GM21526 (cell line): ENCODE results near the gene IFNA4.
"Not testable (repeated sequence)": the region's sequence is repeated elsewhere in the genome, so short reads cannot be mapped to it uniquely, and the experiment has no call there.

Experiments
- ATAC-seq: cut with Tn5 transposase; IDR thresholded peaks from one replicate; pipeline ENCODE4 v1.9.1; 2021; ENCODE audit warnings: moderate library complexity; ENCODE audit not compliant: unreplicated experiment, low FRiP score

IFNA4 gene

DNA sequence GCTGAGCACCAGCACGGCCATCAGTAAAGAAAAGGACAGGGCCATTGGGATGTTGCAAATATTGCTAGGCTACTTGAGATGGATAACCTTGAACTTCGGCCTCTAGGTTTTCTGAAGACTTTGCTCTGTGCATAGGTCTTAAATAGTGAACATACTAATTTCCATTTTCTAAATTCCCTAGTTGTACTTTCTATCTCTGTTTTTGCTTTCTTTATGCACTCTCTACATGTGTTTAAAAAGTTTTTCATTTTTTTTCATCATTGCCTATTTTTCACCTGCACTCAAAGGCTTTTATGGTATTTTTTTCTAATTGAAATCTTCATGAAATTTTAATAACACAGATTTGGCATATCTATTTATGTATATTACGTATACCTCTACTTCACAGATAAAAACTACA, at the start of gene IFNA4:
TSS of gene IFNA4 (minus strand) at position 101 of the 400 bp plus-strand sequence. CDS start at position 45, 56 bp downstream.
- not testable (repeated sequence) for ATAC-seq

DNA sequence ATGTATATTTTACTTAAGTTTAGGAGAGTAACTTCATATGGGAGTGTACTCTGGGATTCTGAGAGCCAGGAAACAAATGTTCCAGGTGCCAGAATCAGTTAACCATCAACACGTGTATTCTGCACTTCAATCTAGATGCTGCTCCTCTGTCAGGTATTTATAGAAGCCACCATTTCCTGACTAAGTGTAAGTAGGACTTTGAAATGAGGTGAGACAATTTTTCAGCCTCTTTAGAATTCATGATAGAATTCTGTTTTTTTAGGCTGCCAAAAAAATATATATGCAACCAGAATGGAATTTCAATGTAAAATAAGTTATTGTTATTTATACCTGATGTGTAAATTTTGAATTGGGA, 49.0 kb upstream of the IFNA4 start:
- ATAC-seq: not testable (repeated sequence)

DNA sequence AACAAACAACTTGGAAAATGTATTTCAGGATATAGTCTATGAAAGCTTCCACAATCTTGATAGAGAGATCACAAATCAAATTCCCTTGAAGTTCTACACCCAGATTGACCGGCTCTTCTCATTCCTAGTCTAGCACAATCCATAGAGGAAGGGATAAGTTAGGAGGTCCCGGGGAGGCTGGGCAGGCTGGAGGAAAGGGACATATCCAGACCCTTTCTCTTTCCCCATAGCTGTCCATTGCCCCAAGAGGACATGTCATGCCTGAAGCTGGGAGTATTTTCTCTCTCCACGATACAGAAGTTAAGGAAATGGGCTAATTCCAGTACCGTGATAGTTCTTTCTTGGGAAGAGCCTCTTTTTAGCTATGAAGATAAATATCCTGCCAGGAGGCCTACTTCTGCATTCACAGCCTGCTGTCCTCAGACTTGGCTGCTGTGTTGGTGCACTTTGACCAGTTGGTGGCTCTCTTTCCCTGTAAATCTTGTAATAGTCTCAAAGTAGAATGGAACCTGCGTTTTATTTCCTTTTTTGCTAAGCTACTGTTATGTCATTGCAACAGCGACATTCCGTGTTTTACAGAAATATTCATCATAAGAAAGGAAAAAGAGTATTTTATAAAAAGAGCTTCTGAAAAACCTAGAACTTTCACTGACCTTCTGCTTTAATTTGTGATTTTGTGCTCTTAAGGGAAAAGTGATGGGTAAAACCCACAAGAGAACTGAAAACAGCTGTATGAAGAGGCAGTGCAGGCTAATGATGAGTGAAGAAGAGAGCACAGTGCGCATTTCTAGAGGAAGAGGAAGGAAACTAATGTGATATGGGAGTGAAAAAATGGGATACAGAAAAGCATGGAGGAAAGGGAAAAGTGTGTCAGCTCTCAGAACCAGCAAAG, 48.3 kb upstream of the IFNA4 start:
- peak; percentile 76 for ATAC-seq

DNA sequence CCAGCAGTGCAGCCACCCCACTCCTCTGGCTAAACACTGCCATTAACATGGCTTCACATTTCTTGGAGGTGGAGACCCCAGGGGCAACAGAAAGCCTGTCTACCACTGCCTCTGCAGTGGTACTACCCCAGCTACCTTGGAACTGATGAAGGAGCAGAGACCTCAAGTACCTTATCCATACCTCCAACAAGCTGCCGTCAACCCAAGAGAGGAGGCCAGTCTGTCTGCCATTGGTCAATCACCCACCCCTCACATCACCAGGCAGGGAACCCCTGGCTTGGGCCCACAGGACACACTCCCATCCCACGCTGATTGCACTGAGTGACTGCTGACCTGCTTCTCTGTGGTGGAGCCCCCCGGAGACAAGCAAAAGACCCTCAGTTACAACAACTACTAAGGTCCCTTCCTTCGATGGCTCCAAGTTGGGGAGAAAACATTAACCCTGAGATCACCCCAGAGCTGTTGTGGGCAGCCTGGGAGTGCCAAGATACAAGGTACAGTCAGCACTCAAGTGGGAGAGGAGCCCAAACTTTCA, 46.8 kb upstream of the IFNA4 start:
- no peak for ATAC-seq

DNA sequence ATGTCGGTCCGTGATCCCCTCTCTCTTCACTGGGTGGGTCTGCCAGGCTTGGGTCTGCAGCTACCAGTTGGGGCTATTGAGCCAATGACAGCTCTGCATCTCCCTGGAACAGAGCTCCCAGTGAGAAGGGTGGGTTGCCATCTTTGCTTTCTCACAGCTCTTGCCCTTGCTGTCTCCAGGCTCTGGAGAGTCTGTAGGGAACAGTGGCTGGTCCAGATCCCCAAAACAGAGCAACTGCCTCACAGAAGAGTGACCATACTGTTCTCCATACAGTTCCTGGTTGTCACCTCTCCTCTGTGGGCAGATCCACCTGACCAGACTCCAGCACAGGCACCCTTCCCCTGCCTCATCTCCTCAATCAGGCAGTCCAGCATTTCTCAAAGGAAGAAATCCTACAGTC, 45.9 kb upstream of the IFNA4 start:
- ATAC-seq: no peak

DNA sequence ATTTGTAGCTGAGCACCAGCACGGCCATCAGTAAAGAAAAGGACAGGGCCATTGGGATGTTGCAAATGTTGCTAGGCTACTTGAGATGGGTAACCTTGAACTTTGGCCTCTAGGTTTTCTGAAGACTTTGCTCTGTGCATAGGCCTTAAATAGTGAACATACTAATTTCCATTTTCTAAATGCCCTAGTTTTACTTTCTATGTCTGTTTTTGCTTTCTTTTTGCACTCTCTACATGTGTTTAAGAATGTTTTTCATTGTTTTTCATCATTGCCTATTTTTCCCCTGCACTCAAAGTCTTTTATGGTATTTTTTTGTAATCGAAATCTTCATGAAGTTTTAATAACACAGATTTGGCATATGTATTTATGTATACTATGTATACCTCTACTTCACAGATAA, 40.7 kb upstream of the IFNA4 start, which contains the start of gene IFNA17:
TSS of gene IFNA17 (minus strand) at position 101 of the 400 bp plus-strand sequence. CDS start at position 52, 49 bp downstream.
- ATAC-seq: no peak

DNA sequence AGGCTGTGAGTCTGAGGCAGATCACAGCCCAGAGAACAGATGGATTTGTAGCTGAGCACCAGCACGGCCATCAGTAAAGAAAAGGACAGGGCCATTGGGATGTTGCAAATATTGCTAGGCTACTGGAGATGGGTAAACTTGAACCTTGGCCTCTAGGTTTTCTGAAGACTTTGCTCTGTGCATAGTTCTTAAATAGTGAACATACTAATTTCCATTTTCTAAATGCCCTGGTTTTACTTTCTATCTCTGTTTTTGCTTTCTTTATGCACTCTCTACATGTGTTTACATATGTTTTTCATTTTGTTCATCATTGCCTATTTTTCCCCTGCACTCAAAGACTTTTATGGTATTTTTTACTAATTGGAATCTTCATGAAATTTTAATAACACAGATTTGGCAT, 29.8 kb upstream of the IFNA4 start, which contains the start of gene IFNA16:
TSS of gene IFNA16 (minus strand) at position 101 of the 400 bp plus-strand sequence. CDS start at position 95, 6 bp downstream.
- not testable (repeated sequence) for ATAC-seq

DNA sequence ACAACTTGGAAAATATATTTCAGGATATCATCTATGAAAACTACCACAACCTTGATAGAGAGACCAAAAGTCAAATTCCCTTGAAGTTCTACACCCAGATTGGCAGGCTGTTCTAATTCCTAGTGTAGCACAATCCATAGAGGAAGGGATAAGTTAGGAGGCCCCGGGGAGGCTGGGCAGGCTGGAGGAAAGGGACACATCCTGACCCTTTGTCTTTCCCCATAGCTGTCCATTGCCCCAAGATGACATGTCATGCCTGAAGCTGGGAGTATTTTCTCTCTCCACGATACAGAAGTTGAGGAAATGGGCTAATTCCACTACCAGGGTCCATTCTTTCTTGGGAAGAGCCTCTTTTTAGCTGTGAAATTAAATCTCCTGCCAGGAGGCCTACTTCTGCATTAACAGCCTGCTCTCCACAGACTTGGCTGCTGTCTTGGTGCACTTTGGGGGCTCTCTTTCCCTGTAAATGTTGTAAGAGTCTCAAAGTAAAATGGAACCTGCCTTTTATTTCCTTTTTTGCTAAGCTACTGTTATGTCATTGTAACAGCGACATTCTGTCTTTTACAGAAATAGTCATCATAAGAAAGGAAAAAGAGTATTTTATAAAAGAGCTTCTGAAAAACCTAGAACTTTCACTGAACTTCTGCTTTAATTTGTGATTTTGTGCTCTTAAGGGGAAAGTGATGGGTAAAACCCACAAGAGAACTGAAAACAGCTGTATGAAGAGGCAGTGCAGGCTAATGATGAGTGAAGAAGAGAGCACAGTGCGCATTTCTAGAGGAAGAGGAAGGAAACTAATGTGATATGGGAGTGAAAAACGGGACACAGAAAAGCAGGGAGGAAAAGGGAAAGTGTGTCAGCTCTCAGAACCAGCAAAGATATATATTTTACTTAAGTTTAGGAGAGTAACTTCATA, 26.3 kb upstream of the IFNA4 start:
- ATAC-seq: peak; percentile 55

DNA sequence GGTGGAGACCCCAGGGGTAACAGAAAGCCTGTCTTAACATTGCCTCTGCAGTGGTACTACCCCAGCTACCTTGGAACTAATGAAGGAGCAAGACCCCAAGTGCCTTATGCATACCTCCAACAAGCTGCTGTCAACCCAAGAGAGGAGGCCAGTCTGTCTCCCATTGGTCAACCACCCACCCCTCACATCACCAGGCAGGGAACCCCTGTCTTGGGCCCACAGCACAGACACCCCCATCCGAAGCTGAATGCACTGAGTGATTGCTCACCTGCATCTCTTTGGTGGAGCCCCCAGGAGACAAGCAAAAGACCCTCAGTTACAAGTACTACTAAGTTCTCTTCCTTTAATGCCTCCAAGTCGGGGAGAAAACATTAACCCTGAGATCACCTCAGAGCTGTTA, 24.8 kb upstream of the IFNA4 start:
- not testable (repeated sequence) for ATAC-seq

DNA sequence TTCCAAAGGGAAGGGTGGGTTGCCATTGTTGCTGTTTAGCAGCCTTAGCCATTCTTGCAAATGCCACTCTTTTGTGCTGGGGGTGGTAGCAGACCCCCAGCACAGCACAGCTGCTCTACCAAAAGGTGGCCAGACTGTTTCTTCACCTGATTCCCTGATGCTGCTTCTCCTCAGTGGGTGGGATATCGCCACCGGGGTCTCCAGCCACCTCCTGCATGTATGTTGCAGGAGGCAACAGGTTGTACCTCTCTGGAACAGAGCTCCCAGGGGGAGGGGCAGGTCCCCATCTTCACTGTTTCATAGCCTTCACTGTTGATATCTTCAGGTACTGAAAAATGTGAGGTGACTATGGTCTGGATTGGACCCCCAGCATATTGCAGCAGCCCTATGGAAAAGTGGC, 23.4 kb upstream of the IFNA4 start:
- not testable (repeated sequence) for ATAC-seq

DNA sequence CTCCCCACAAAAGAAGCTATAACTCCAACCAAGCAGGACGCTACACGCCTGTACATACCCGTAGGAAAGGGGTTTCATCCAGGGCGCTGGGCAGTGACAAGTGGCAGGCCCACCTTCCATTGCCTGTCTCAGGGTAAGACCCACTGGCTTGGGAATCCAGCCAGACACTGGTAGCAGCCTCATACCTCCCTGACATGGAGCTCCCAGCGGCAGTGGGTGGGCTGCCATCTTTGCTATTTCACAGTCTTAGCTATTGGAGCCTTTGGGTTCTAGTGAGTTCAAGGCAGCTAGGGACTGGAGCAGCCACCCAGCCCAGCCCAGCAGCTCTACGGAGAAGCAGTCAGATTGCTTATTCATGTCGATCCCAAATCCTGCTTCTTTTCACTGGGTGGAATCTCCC, 22.9 kb upstream of the IFNA4 start:
- no peak for ATAC-seq

DNA sequence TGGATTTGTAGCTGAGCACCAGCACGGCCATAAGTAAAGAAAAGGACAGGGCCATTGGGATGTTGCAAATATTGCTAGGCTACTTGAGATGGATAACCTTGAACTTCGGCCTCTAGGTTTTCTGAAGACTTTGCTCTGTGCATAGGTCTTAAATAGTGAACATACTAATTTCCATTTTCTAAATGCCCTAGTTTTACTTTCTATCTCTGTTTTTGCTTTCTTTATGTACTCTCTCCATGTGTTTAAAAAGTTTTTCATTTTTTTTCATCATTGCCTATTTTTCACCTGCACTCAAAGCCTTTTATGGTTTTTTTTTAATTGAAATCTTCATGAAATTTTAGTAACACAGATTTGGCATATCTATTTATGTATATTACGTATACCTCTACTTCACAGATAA, 19.7 kb upstream of the IFNA4 start, which contains the start of gene IFNA10:
TSS of gene IFNA10 (minus strand) at position 101 of the 400 bp plus-strand sequence. CDS start at position 55, 46 bp downstream.
- not testable (repeated sequence) for ATAC-seq

DNA sequence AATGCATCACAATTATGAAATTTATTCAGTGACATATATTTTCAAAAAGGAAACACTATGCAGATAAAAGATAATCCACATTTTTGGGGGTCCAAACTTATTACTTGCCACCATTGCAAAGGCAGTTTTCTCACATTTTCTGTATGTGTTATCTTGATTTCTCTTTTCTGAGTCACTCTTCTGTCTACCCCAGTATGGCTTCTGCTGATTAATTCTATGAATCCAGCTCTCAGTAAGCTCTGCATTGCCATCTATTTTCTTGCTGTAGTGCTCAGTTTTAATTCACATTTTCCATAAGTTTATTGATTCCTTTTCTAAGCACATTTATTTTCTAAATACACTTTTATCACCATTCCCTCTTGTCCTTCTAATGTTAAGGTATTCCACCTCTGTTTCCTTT, 17.8 kb upstream of the IFNA4 start:
- ATAC-seq: no peak

DNA sequence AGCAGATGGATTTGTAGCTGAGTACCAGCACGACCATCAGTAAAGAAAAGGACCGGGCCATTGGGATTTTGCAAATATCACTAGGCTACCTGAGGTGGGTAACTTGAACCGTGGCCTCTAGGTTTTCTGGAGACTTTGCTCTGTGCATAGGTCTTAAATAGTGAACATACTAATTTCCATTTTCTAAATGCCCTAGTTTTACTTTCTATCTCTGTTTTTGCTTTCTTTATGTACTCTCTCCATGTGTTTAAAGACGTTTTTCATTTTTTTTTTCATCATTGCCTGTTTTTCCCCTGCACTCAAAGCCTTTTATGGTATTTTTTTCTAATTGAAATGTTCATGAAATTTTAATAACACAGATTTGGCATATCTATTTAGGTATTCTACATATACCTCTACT, 14.7 kb upstream of the IFNA4 start, which contains the start of gene IFNA7:
TSS of gene IFNA7 (minus strand) at position 101 of the 400 bp plus-strand sequence. CDS start at position 61, 40 bp downstream.
- not testable (repeated sequence) for ATAC-seq

DNA sequence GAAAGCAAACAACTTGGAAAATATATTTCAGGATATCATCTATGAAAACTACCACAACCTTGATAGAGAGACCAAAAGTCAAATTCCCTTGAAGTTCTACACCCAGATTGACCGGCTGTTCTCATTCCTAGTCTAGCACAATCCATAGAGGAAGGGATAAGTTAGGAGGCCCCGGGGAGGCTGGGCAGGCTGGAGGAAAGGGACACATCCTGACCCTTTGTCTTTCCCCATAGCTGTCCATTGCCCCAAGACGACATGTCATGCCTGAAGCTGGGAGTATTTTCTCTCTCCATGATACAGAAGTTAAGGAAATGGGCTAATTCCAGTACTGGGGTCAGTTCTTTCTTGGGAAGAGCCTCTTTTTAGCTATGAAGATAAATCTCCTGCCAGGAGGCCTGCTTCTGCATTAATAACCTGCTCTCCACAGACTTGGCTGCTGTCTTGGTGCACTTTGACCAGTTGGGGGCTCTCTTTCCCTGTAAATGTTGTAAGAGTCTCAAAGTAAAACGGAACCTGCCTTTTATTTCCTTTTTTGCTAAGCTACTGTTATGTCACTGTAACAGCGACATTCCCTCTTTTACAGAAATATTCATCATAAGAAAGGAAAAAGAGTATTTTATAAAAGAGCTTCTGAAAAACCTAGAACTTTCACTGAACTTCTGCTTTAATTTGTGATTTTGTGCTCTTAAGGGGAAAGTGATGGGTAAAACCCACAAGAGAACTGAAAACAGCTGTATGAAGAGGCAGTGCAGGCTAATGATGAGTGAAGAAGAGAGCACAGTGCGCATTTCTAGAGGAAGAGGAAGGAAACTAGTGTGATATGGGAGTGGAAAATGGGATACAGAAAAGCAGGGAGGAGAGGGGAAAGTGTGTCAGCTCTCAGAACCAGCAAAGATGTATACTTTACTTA, 7.7 kb upstream of the IFNA4 start:
- ATAC-seq: peak; percentile 92

DNA sequence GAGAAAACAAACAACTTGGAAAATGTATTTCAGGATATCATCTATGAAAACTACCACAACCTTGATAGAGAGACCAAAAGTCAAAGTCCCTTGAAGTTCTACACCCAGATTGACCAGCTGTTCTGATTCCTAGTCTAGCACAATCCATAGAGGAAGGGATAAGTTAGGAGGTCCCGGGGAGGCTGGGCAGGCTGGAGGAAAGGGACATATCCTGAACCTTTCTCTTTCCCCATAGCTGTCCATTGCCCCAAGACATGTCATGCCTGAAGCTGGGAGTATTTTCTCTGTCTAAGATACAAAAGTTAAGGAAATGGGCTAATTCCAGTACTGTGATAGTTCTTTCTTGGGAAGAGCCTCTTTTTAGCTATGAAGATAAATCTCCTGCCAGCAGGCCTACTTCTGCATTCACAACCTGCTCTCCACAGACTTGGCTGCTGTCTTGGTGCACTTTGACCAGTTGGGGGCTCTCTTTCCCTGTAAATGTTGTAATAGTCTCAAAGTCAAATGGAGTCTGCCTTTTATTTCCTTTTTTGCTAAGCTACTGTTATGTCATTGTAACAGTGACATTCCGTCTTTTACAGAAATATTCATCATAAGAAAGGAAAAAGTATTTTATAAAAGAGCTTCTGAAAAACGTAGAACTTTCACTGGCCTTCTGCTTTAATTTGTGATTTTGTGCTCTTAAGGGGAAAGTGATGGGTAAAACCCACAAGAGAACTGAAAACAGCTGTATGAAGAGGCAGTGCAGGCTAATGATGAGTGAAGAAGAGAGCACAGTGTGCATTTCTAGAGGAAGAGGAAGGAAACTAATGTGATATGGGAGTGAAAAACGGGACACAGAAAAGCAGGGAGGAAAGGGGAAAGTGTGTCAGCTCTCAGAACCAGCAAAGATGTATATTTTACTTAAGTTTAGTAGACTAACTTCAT, 4.3 kb downstream of the IFNA4 start:
- peak; percentile 98 for ATAC-seq

DNA sequence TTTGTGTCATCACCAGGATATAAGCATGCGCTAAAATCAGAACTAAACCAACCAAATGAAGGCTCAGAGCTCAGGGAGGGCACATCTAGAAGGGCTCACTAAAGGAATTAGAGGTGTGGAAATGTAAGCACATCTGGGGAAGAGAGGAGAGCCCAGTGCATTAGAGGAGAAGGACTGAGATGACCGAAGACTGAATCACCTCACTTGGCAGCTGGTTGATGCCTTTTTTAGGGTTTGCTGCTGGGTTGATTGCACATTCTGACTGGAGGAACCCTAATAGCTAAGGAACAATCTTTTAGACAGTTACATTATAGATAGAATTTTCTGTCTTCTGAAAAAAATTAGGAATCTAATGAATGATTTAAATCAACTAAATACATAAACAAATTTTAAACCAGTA, 12.7 kb downstream of the IFNA4 start:
- ATAC-seq: no peak

DNA sequence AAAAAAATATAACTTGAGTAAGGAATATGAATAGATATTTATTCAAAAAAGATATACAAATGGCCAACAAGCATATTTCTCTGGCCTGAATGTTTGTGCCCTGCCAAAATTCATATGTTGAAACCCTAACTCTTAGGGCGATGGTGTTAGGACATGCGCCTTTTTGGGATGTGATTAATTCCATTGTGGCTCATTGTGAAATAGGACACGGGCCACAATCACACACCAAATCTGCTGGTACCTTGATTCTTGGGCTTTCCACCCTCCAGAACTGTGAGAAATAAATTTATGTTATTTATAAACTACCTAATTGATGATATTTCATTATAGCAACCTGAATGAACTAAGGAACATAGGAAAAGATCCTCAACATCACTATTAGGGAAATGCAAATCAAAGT, 15.2 kb downstream of the IFNA4 start:
- no peak for ATAC-seq
